SU-DHL-6 (cell line): ENCODE measurements around the gene ELP5.

Experiments
- H2AFZ ChIP-seq: fragments of 200-600 bp; sonication (generic); 2 replicates; pipeline ENCODE4 v1.6.1; 2014; ENCODE audit warnings: low read depth, mild to moderate bottlenecking, moderate library complexity, mixed read lengths, antibody characterized with exemption, low read length; ENCODE audit not compliant: severe bottlenecking
- H3F3A ChIP-seq: fragments of 200-600 bp; shearing (Covaris generic); 2 replicates; pipeline ENCODE4 v1.6.0; 2016; ENCODE audit warnings: antibody characterized with exemption, mild to moderate bottlenecking; ENCODE audit not compliant: insufficient read depth
- H3K27ac ChIP-seq: fragments of 200-600 bp; sonication (generic); 2 replicates; pipeline ENCODE4 v1.5.1; 2016; ENCODE audit warnings: low read depth, mild to moderate bottlenecking, low read length, moderate library complexity, mixed read lengths
- H3K27me3 ChIP-seq: fragments of 200-600 bp; sonication (generic), shearing (Covaris generic); 2 replicates; pipeline ENCODE4 v1.6.0; 2014; ENCODE audit warnings: mild to moderate bottlenecking, low read length
- H3K36me3 ChIP-seq: fragments of 200-600 bp; sonication (generic); 2 replicates; pipeline ENCODE4 v1.6.1; 2014; ENCODE audit warnings: mild to moderate bottlenecking, low read length, mixed read lengths
- H3K4me2 ChIP-seq: fragments of 300-600, 200-600 bp; shearing (Covaris generic), sonication (generic); 2 replicates; pipeline ENCODE4 v1.6.0; 2014; ENCODE audit warnings: low read length, low read depth, mild to moderate bottlenecking; ENCODE audit not compliant: poor library complexity, severe bottlenecking
- H3K4me3 ChIP-seq: fragments of 200-600 bp; sonication (generic); 2 replicates; pipeline ENCODE4 v1.5.1; 2014; ENCODE audit warnings: antibody characterized with exemption, low read length, mild to moderate bottlenecking, mixed read lengths; ENCODE audit not compliant: insufficient read depth, poor library complexity, severe bottlenecking
- H3K79me2 ChIP-seq: fragments of 200-600 bp; sonication (generic); 2 replicates; pipeline ENCODE4 v1.6.1; 2014; ENCODE audit warnings: mild to moderate bottlenecking, low read length, moderate library complexity; ENCODE audit not compliant: insufficient read depth
- H3K9ac ChIP-seq: fragments of 200-600 bp; sonication (generic); 2 replicates; pipeline ENCODE4 v1.7.0; 2014; ENCODE audit warnings: mild to moderate bottlenecking, low read length
- H3K9me2 ChIP-seq: fragments of 200-600 bp; sonication (generic); replicated peaks from 2 replicates; pipeline ENCODE4 v1.6.1; 2014; ENCODE audit warnings: low read length; ENCODE audit not compliant: insufficient read depth
- H3K9me3 ChIP-seq: fragments of 200-600 bp; sonication (generic); 2 replicates; pipeline ENCODE4 v1.6.1; 2014; ENCODE audit warnings: low read length, mixed read lengths; ENCODE audit not compliant: insufficient read depth
- H4K20me1 ChIP-seq: fragments of 200-600 bp; sonication (generic); 2 replicates; pipeline ENCODE4 v1.6.1; 2014; ENCODE audit warnings: low read depth, mild to moderate bottlenecking, antibody characterized with exemption, low read length, moderate library complexity, mixed read lengths
- EZH2phosphoT487 ChIP-seq: fragments of 200-600 bp; sonication (generic), shearing (Covaris generic); conservative IDR thresholded peaks from 2 replicates; pipeline ENCODE4 v1.6.1; 2018; ENCODE audit warnings: mild to moderate bottlenecking, antibody characterized with exemption, low read length, moderate library complexity, mixed read lengths
- TF ChIP-seq, protein P1 (sequence below): fragments of 200-600 bp; sonication (generic); IDR thresholded peaks from one replicate; pipeline ENCODE4 v1.5.1; 2017; ENCODE audit warnings: antibody characterized with exemption, mild to moderate bottlenecking, low read length, moderate library complexity; ENCODE audit not compliant: insufficient read depth, poor library complexity, severe bottlenecking

ELP5 gene

DNA sequence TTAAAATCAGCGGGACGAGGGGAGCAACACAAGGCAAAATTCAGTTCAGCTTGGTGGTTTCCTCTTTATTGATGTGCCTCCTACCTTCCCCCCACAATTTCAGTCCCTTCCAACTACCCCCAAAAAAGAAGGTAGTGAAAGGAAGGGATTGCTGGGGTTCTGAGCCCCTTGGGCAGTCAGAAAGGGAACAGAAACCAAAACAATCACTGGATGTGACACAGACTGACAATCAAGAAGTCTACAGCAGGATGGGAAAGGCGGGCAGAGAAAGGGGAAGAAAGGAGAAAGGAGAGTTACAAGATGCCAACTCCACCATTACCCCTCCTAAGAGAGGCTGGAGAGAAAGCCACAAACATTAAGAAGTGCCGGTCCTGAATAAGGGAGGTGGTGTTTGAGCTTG lies 11.6 kb upstream of the ELP5 start:
- H3K79me2 ChIP-seq: peaks cover 32% of the 10 kb centered on the region
- H3K27ac ChIP-seq: peak overlapping the region; percentile 84
- no peaks in the 10 kb centered on the region for H3K36me3 ChIP-seq
- H2AFZ ChIP-seq: no peak overlapping the region
- no peaks in the 10 kb centered on the region for H3K9me2 ChIP-seq
- peak overlapping the region; percentile 90 for H3K4me3 ChIP-seq
- TF ChIP-seq, protein P1, sequence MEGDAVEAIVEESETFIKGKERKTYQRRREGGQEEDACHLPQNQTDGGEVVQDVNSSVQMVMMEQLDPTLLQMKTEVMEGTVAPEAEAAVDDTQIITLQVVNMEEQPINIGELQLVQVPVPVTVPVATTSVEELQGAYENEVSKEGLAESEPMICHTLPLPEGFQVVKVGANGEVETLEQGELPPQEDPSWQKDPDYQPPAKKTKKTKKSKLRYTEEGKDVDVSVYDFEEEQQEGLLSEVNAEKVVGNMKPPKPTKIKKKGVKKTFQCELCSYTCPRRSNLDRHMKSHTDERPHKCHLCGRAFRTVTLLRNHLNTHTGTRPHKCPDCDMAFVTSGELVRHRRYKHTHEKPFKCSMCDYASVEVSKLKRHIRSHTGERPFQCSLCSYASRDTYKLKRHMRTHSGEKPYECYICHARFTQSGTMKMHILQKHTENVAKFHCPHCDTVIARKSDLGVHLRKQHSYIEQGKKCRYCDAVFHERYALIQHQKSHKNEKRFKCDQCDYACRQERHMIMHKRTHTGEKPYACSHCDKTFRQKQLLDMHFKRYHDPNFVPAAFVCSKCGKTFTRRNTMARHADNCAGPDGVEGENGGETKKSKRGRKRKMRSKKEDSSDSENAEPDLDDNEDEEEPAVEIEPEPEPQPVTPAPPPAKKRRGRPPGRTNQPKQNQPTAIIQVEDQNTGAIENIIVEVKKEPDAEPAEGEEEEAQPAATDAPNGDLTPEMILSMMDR: no peak
- TF ChIP-seq EZH2phosphoT487: no peak
- peak overlapping the region; percentile 97 for H3K9ac ChIP-seq
- H3K27me3 ChIP-seq: no peaks in the 10 kb centered on the region
- H4K20me1 ChIP-seq: peaks cover 6% of the 10 kb centered on the region; the same call in 1 of the 2 replicates
- H3F3A ChIP-seq: peaks cover 55% of the 10 kb centered on the region
- H3K9me3 ChIP-seq: no peaks in the 10 kb centered on the region
- H3K4me2 ChIP-seq: peak overlapping the region; percentile 92

DNA sequence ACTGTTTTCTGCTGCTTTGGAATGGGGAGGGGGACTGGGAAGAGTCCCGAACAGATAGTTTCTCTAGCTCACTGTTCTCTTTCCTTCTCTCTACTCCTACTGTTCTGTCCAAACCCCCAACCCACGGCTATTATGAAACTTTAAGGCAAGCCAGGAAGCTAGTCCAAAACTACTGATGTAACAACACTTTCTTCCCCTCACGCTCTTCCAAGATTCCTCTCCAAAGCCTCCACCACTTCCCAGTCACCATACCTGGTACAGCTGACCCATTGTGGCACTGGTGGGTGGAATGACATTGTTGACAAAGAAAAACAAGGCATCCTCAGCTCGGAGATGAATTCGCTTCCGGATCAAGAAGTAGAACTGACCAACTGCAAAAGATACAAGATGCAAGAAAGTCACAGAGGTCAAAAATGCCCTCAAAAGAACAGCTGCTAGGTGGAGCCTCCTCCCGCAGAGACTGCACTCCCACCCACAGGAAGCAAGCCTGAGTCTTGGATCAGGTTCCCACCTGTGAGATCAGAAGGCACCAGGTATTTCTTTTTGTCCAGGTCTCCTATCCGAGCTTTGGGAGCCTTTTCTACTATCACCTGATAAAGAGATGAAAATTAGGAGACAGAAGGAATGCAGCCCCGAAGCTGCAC lies 10.8 kb upstream of the ELP5 start:
- H3F3A ChIP-seq: peaks cover 54% of the 10 kb centered on the region
- peak overlapping the region; percentile 97 for H3K9ac ChIP-seq
- no peaks in the 10 kb centered on the region; the same call in 1 of the 2 replicates for H3K36me3 ChIP-seq
- no peaks in the 10 kb centered on the region for H3K27me3 ChIP-seq
- H3K9me2 ChIP-seq: no peaks in the 10 kb centered on the region
- no peak overlapping the region for H2AFZ ChIP-seq
- TF ChIP-seq, protein P1: no peak
- no peak for TF ChIP-seq EZH2phosphoT487
- H3K9me3 ChIP-seq: no peaks in the 10 kb centered on the region
- peaks cover 33% of the 10 kb centered on the region for H3K79me2 ChIP-seq
- peak overlapping the region; percentile 90 for H3K4me3 ChIP-seq
- H4K20me1 ChIP-seq: peaks cover 6% of the 10 kb centered on the region; the same call in 1 of the 2 replicates
- peak overlapping the region; percentile 92 for H3K4me2 ChIP-seq
- H3K27ac ChIP-seq: peak overlapping the region; percentile 84

DNA sequence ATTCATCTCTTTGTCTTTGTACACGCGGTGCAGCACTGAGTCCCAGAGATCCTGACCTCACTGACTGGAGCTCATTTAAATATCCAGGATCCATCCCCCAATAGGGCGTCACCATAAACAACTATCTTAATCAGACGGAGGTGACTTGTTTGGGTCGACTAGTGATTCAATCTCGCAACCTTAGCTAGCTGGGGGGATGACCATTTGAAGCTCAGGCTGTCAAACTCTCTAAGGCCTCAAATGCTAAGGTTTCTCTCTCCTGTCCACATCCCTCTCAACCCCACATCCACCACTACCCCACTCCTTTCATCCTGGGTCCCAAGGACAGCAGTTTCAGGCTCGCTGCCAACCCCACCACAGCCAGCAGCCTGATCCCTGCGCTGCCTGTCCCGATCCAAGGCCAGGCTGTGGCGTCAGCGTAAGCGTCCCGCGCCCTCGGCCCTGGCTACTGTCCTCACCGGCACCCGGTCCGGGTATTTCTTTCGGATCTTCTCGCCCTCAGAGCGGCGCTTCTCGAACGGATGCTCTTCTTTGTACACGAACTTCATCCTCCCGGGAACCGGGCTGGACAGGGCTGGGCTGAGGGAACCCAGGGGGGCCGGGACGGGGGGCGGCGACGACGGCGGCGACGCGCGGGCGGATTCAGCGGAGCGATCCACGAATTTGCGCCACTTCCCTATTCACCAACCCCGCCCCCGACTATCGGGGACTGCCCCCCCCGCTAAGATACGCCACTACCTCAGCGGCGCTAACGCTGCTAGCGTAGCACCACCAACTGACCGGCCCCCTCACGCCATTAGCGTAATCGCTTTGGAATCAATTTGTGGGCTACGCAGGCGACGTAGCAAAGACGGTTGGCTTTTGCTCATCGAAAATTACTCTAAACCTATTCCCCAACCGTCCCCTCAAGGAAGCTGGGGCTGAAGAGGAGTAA lies 10.0 kb upstream of the ELP5 start, which contains the start of gene GABARAP:
Gene GABARAP (minus strand): TSS at position 667 of the 934 bp plus-strand sequence. CDS start 119 bp downstream, at position 548.
- Histone ChIP-seq H3K27me3 (no peaks in the 10 kb centered on the region), H3K27ac (peak within 1 kb of the TSS; percentile 84), H3K79me2 (peaks cover 37% of the 10 kb centered on the region), H3K9me2 (no peaks in the 10 kb centered on the region), H3K9me3 (no peaks in the 10 kb centered on the region), H3F3A (peaks cover 50% of the 10 kb centered on the region), H3K4me2 (peak within 1 kb of the TSS; percentile 92), H3K9ac (peak within 1 kb of the TSS; percentile 97), H4K20me1 (peaks cover 4% of the 10 kb centered on the region; the same call in 1 of the 2 replicates), H2AFZ (peak within 1 kb of the TSS; percentile 76), H3K36me3 (no peaks in the 10 kb centered on the region; the same call in 1 of the 2 replicates), H3K4me3 (peak within 1 kb of the TSS; percentile 90)
- TF ChIP-seq, protein P1: no peak
- no peak for TF ChIP-seq EZH2phosphoT487
